Measurements from ENCODE around the gene SH3PXD2A. TPM values are rescaled to one million over a fixed set of nuclear protein-coding genes. Genes with fewer than 3 reads are reported as not detected.

Gene SH3PXD2A
- total RNA-seq, 3 donors from 2014 or later: 14.3 to 30.5 (median 14.7) TPM

DNA sequence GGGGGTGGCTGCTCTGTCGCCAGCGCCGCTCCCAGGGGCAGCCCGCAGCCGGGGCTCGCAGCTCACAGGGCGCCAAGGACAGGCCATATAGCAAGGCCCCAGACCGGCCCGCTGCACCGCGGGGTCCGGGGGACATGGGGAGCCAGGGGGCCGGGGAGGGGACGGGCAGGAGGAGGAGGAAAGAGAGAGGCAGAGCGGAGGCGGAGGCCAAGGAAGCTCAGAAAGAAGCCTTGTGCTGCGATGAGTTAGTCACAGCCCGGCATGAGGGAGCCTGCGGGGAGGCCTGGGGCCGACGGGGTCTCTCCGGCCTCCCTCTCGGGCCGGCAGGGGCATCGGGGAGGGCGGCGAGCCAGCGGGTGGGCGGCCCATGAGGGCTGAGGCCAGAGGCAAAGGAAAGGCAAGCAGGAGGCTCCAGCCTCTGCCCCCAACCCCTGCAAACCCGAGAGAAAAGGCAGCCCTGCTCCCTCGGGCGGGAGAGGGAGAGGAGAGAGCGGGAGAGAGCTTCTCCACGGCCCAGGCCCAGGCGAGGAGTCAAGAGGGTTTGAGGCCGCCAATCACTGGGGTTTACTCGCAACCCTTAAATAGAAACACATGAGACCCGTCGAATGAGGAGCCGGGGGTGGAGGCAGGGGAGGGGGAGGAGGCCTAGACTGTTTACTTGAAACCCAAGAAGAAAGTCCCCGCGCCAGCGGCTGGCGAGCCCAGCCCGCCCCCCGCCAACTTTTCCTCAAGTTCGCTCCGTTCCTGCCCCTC, 194.0 kb downstream of the SH3PXD2A start:
- Histone ChIP-seq H3K27ac (peak overlapping the region; percentile 94 to 97), H3K4me1 (peaks cover 8 to 16% of the 10 kb centered on the region in 2 donors), H3K4me3 (peak overlapping the region; percentile 61 to 89 (median 65)), H3K36me3 (no peaks in the 10 kb centered on the region), H3K27me3 (no peaks in the 10 kb centered on the region), H3K9me3 (no peaks in the 10 kb centered on the region)
- intact Hi-C loops (cut with DNase I; ENCODE audit: low total_unique reads): no loop called here
- DNase-seq (ENCODE audit: low spot score in 2 of 2): peak; percentile 73 to 89
- TF ChIP-seq POLR2A (IDR thresholded peaks at IDR 0.05): peak; percentile 64
- TF ChIP-seq, protein P1, sequence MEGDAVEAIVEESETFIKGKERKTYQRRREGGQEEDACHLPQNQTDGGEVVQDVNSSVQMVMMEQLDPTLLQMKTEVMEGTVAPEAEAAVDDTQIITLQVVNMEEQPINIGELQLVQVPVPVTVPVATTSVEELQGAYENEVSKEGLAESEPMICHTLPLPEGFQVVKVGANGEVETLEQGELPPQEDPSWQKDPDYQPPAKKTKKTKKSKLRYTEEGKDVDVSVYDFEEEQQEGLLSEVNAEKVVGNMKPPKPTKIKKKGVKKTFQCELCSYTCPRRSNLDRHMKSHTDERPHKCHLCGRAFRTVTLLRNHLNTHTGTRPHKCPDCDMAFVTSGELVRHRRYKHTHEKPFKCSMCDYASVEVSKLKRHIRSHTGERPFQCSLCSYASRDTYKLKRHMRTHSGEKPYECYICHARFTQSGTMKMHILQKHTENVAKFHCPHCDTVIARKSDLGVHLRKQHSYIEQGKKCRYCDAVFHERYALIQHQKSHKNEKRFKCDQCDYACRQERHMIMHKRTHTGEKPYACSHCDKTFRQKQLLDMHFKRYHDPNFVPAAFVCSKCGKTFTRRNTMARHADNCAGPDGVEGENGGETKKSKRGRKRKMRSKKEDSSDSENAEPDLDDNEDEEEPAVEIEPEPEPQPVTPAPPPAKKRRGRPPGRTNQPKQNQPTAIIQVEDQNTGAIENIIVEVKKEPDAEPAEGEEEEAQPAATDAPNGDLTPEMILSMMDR (IDR thresholded peaks at IDR 0.05): no peak
- peak; percentile 75 to 87 (median 80) for TF ChIP-seq POLR2AphosphoS5 (IDR thresholded peaks at IDR 0.05)

DNA sequence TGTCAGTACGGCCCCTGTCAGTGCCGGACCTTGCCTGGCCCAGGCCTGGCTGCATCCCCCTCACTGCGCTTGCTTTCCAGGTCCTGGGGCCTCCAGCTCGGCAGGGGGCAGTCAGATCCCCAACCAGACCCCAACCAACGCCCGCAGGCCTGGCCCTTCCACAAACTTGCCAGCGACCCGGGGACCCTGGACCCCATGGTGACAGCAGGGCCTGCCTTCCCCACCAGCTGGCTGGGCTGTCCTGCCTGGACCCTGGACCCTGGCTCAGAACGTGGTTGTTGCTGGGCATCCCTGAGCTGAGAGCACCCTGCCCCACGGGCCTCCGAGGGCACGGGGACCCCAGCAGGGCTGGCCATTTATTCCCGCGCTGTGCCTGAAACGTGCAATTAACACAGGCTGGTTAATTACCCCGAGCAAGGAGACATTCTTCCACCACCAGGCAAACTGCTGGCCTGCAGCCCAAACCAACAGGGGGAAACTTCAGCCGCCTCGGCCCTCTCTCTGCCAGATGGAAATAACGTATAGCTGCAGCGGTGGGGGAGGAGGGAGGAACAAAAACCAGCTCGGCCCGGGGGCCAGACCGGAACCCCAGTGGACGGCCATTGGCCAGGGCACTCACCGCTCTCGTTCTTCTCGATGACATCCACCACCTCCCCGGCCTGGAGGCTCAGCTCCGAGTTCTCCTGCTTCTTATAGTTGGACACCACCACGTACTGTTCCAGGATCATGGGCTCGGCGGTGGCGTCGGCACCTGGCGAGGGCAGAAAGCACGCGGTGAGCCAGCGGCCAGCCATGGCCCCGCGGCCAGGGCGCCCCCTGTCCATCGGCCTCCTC, 194.8 kb downstream of the SH3PXD2A start:
- H3K4me1 ChIP-seq: peaks cover 8 to 13% of the 10 kb centered on the region in 2 donors
- no peaks in the 10 kb centered on the region for H3K36me3 ChIP-seq
- TF ChIP-seq, protein P1 (IDR thresholded peaks at IDR 0.05): no peak
- no peak for TF ChIP-seq POLR2A (IDR thresholded peaks at IDR 0.05)
- TF ChIP-seq POLR2AphosphoS5 (IDR thresholded peaks at IDR 0.05): no peak
- DNase-seq (ENCODE audit: low spot score in 2 of 2): no peak
- H3K4me3 ChIP-seq: peak overlapping the region; percentile 61 to 89 (median 65)
- peak overlapping the region; percentile 94 to 97 for H3K27ac ChIP-seq
- no peaks in the 10 kb centered on the region for H3K9me3 ChIP-seq
- intact Hi-C loops (cut with DNase I; ENCODE audit: low total_unique reads): no loop called here
- no peaks in the 10 kb centered on the region for H3K27me3 ChIP-seq

DNA sequence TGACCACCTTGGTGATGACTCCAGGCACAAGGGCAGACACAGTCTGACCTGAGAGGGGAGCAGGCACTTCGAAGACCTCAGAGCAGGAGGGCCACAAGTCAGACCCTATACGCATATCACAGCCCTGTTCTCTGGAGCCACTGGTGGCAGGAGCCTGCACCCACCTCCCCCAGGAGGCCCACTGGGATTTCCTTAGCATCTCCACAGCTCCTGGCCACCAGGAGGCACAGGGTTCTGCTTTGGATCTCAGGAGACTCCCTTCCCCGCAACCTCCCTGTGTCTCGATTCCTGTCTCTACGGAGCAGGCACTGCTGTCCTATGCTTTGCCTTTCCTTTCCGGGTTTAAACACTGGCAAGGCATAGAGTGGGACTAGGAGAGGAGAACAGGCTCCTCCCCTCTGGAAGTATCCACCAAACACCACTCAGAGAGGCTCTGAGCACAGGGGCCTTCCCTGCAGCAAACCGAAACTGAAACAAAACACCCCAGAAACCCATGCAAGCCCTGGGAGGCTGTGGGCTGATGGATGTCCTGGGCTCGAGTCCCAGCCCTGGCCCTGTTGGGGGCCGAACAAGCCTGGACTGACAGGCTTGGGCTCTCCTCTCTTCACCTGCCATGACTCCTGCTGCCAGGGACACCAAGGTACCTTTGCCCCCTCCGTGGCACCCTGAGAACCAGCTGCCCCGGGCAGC, 195.6 kb downstream of the SH3PXD2A start:
- peak in 1 of 2 donors; percentile 76 for DNase-seq (ENCODE audit: low spot score in 2 of 2)
- Histone ChIP-seq H3K27ac (peak overlapping the region; percentile 94 to 97), H3K4me1 (peaks cover 8% of the 10 kb centered on the region in 2 donors), H3K27me3 (no peaks in the 10 kb centered on the region), H3K9me3 (no peaks in the 10 kb centered on the region), H3K36me3 (no peaks in the 10 kb centered on the region), H3K4me3 (peak overlapping the region; percentile 61 to 89 (median 65))
- intact Hi-C loops (cut with DNase I; ENCODE audit: low total_unique reads): no loop called here
- TF ChIP-seq, protein P1 (IDR thresholded peaks at IDR 0.05): no peak
- TF ChIP-seq POLR2AphosphoS5 (IDR thresholded peaks at IDR 0.05) (peak in 2 of 3 donors; percentile 39 to 63), POLR2A (IDR thresholded peaks at IDR 0.05) (peak; percentile 20)

GRCh38 chr10:103658049-103658577, 197.3 kb downstream of the SH3PXD2A start:
- peaks cover 4 to 10% of the 10 kb centered on the region in 2 donors for H3K4me1 ChIP-seq
- no peaks in the 10 kb centered on the region for H3K27me3 ChIP-seq
- H3K9me3 ChIP-seq: no peaks in the 10 kb centered on the region
- peak overlapping the region; percentile 94 to 97 for H3K27ac ChIP-seq
- peak overlapping the region in 1 of 3 donors; percentile 89 for H3K4me3 ChIP-seq
- TF ChIP-seq, protein P1 (IDR thresholded peaks at IDR 0.05): no peak
- TF ChIP-seq POLR2A (IDR thresholded peaks at IDR 0.05): no peak
- no peak for TF ChIP-seq POLR2AphosphoS5 (IDR thresholded peaks at IDR 0.05)
- intact Hi-C loops (cut with DNase I; ENCODE audit: low total_unique reads): no loop called here
- H3K36me3 ChIP-seq: no peaks in the 10 kb centered on the region
- DNase-seq (ENCODE audit: low spot score in 2 of 2): no peak
